K562 (cell line): ENCODE data around the gene TKT. TPM values are rescaled to one million over a fixed set of nuclear protein-coding genes. Genes with fewer than 3 reads are reported as not detected.

ENCODE experiments used
- ASH1L ChIP-seq: fragments of 450-650 bp; IDR thresholded peaks from 2 replicates; pipeline ENCODE4 v1.6.1; 2018; ENCODE audit warnings: borderline replicate concordance, mild to moderate bottlenecking, low read depth; ENCODE audit not compliant: partially characterized antibody
- ATF1 ChIP-seq, 2 experiments: fragments of 450-650 bp in 1 of 2; IDR thresholded peaks; 2 replicates each; pipeline ENCODE4 v1.6.1; 2016; ENCODE audit warnings: missing compliant biosample characterization in 1 of 2, missing genetic modification characterization in 1 of 2
- EP400 ChIP-seq: fragments of 450-650 bp; IDR thresholded peaks from 2 replicates; pipeline ENCODE4 v1.6.1; 2017; ENCODE audit warnings: antibody characterized with exemption, mild to moderate bottlenecking, moderate library complexity
- GATAD2A ChIP-seq: fragments of 450-650 bp; IDR thresholded peaks from 2 replicates; pipeline ENCODE4 v1.6.1; 2017
- HDAC6 ChIP-seq: IDR thresholded peaks from 2 replicates; pipeline ENCODE4 v1.6.1; 2012; ENCODE audit warnings: low read depth, mild to moderate bottlenecking, control low read depth, inconsistent platforms, low read length, moderate library complexity
- HMGXB4 ChIP-seq: sonication (generic); formaldehyde crosslinking; IDR thresholded peaks from 2 replicates; pipeline ENCODE4 v1.8.1; 2023; ENCODE audit warnings: mild to moderate bottlenecking, missing genetic modification reagents
- KAT8 ChIP-seq: fragments of 450-650 bp; IDR thresholded peaks from 2 replicates; pipeline ENCODE4 v1.6.1; 2016; ENCODE audit warnings: low read depth, mild to moderate bottlenecking
- MAZ ChIP-seq, 2 experiments: fragments of 450-650 bp in 1 of 2; sonication (generic) in 1 of 2; formaldehyde crosslinking; IDR thresholded peaks in 1 of 2; conservative IDR thresholded peaks in 1 of 2; 2 replicates each; pipeline versions ENCODE4 v1.4.0 to v1.5.0; 2020; ENCODE audit warnings: mild to moderate bottlenecking in 1 of 2, missing genetic modification reagents in 1 of 2
- MLX ChIP-seq, 2 experiments: fragments of 450-650 bp in 1 of 2; sonication (generic) in 1 of 2; formaldehyde crosslinking; conservative IDR thresholded peaks; 2 replicates each; pipeline versions ENCODE4 v1.4.0 to v1.8.1; 2020 to 2022; ENCODE audit warnings: mild to moderate bottlenecking in 1 of 2, missing genetic modification reagents in 1 of 2
- NFATC3 ChIP-seq: fragments of 450-650 bp; IDR thresholded peaks from 2 replicates; pipeline ENCODE4 v1.6.1; 2017; ENCODE audit warnings: mild to moderate bottlenecking
- NFRKB ChIP-seq: fragments of 450-650 bp; IDR thresholded peaks from 2 replicates; pipeline ENCODE4 v1.6.1; 2016; ENCODE audit warnings: low read depth
- NR1H2 ChIP-seq: sonication (generic); formaldehyde crosslinking; IDR thresholded peaks from 2 replicates; pipeline ENCODE4 v1.4.0; 2020; ENCODE audit warnings: mild to moderate bottlenecking, missing genetic modification reagents
- PREB ChIP-seq: sonication (generic); formaldehyde crosslinking; IDR thresholded peaks from 2 replicates; pipeline ENCODE4 v1.8.1; 2023; ENCODE audit warnings: mild to moderate bottlenecking, missing genetic modification reagents
- PTBP1 ChIP-seq: fragments of 200-400 bp; formaldehyde crosslinking; IDR thresholded peaks from 2 replicates; pipeline ENCODE4 v1.6.1; 2017; ENCODE audit warnings: low read depth, low read length
- RFX1 ChIP-seq: fragments of 450-650 bp; IDR thresholded peaks from 2 replicates; pipeline ENCODE4 v1.6.1; 2016; ENCODE audit warnings: mild to moderate bottlenecking, moderate library complexity
- RHOXF2B ChIP-seq: fragments of 250-450 bp; sonication (Bioruptor Pico); conservative IDR thresholded peaks from 2 replicates; pipeline ENCODE4 v1.5.1; 2021
- SMC3 ChIP-seq: conservative IDR thresholded peaks from 2 replicates; pipeline ENCODE4 v1.6.1; 2011; ENCODE audit warnings: low read depth, low read length, improper control_type of control experiment; ENCODE audit not compliant: insufficient read depth
- SOX6 ChIP-seq: fragments of 450-650 bp; IDR thresholded peaks from 2 replicates; pipeline ENCODE4 v1.6.1; 2014; ENCODE audit warnings: mild to moderate bottlenecking
- SP2 ChIP-seq: IDR thresholded peaks from 2 replicates; pipeline ENCODE4 v1.6.1; 2011; ENCODE audit warnings: mild to moderate bottlenecking, low read depth, low read length, moderate library complexity; ENCODE audit not compliant: poor library complexity, severe bottlenecking; ENCODE audit errors: extremely low read depth
- SRSF3 ChIP-seq: fragments of 200-400 bp; formaldehyde crosslinking; IDR thresholded peaks from 2 replicates; pipeline ENCODE4 v1.6.1; 2016; ENCODE audit warnings: mild to moderate bottlenecking, low read length, moderate library complexity; ENCODE audit not compliant: insufficient read depth
- STAT5B ChIP-seq: fragments of 250-450 bp; sonication (Bioruptor Pico); IDR thresholded peaks from 2 replicates; pipeline ENCODE4 v1.8.0; 2021; ENCODE audit warnings: mild to moderate bottlenecking, inconsistent platforms
- VEZF1 ChIP-seq: fragments of 200-800 bp; sonication (Bioruptor generic); IDR thresholded peaks from 2 replicates; pipeline ENCODE4 v1.6.1; 2017; ENCODE audit warnings: missing genetic modification characterization, missing compliant biosample characterization
- ZNF408 ChIP-seq: fragments of 250-450 bp; sonication (Bioruptor Pico); IDR thresholded peaks from 2 replicates; pipeline ENCODE4 v1.4.0; 2020; ENCODE audit warnings: low read depth, mild to moderate bottlenecking, moderate library complexity
- ZNF79 ChIP-seq: fragments of 250-450 bp; sonication (Bioruptor Pico); IDR thresholded peaks from 2 replicates; pipeline ENCODE4 v1.4.0; 2020; ENCODE audit warnings: low read depth, mild to moderate bottlenecking, moderate library complexity
- polyA plus RNA-seq, 8 experiments: library from polyadenylated mRNA; depleted of rRNA in 4 of 8; stranded (reverse) in 5 of 8; unstranded in 3 of 8; fragments of >200 nt; fragmentation: Nextera tagmentation in 2 of 8; fragmentation: Illumina TruSeq in 1 of 8; extraction: Ambion mirVana in 2 of 8; extraction: Trizol in 1 of 8; gene quantifications; 2 replicates each; pipeline versions ENCODE4 v1.2.1 to v1.2.3, GENCODE V29; 2011 to 2014; ENCODE audit warnings: inconsistent platforms in 1 of 8, missing spikeins in 1 of 8
- total RNA-seq, 7 experiments: library from RNA; depleted of rRNA in 6 of 7; stranded (reverse); fragments of >200 nt in 6 of 7; fragmentation: Illumina TruSeq in 2 of 7; extraction: Trizol in 2 of 7; gene quantifications; 2 replicates each; pipeline versions ENCODE4 v1.2.1 to v1.2.3, GENCODE V29; 2011 to 2021; ENCODE audit warnings: low replicate concordance in 1 of 7

Gene TKT
- total and polyA plus RNA-seq, 9 of the 15 experiments (the other 6 are each of a cell fraction or from before 2014, with no cell fraction given) = 58.1 to 401 (median 187) TPM

GRCh38 chr3:53196575-53197407 is 59.0 kb downstream of the TKT start (continued):
- no peak for TF ChIP-seq ZNF408 (CRISPR knock-in tag)
- no peak for TF ChIP-seq NR1H2 (CRISPR knock-in tag)
- no peak for TF ChIP-seq SP2
- TF ChIP-seq GATAD2A = no peak
- TF ChIP-seq PTBP1 = no peak
- TF ChIP-seq EP400 = peak; percentile 78
- no peak for TF ChIP-seq NFRKB
- TF ChIP-seq RFX1 = peak; percentile 30; the same call in 1 of the 2 replicates
- no peak for TF ChIP-seq ZNF79 (CRISPR knock-in tag)
- 0 out of 4 replicates have a peak, but pooled peaks of 1 of the 2 experiments have one; percentile 17 for TF ChIP-seq MAZ (CRISPR knock-in tag; conservative IDR thresholded peaks at IDR 0.05 in 1 of 2, IDR thresholded peaks at IDR 0.05 in 1 of 2)
- TF ChIP-seq SRSF3 = no peak
- no peak for TF ChIP-seq KAT8
- TF ChIP-seq STAT5B (CRISPR knock-in tag) = no peak
- TF ChIP-seq HMGXB4 = no peak
- TF ChIP-seq ASH1L = no peak
- TF ChIP-seq MLX (CRISPR knock-in tag; conservative IDR thresholded peaks at IDR 0.05) = no peak
- no peak for TF ChIP-seq HDAC6
- TF ChIP-seq NFATC3 = no peak
- no peak for TF ChIP-seq PREB (CRISPR knock-in tag)
- TF ChIP-seq SMC3 = no peak
- no peak for TF ChIP-seq RHOXF2B (CRISPR knock-in tag)
- TF ChIP-seq ATF1 (CRISPR knock-in tag; IDR thresholded peaks at IDR 0.05) = no peak
- TF ChIP-seq ATF1 (tag; IDR thresholded peaks at IDR 0.05) = no peak; the same call in 1 of the 2 replicates
- peak; percentile 70 for TF ChIP-seq VEZF1
- no peak for TF ChIP-seq SOX6
